Glomerular visceral epithelial cell (primary cell): Measurements from ENCODE around the gene HSPA8.
A peak's percentile ranks its signal among the peaks of the same experiment; 100 is the strongest.

Experiments used
- DNase-seq: peaks from one replicate; pipeline ENCODE4 v3.0.0-alpha.2; 2016; ENCODE audit errors: extremely low spot score

Gene HSPA8

GRCh38 chr11:123047266-123047946 is 14.5 kb downstream of the HSPA8 start:
- no peak for DNase-seq

- DNase-seq, result no peak
These were observed 15.3 kb downstream of the HSPA8 start for GRCh38 chr11:123046473-123047259.

- DNase-seq, result no peak
These were observed 16.8 kb downstream of the HSPA8 start for GRCh38 chr11:123045101-123045500.

GRCh38 chr11:123041185-123041584 is 20.8 kb downstream of the HSPA8 start:
- no peak for DNase-seq

GRCh38 chr11:123040111-123040432 is 21.9 kb downstream of the HSPA8 start:
- DNase-seq, result no peak

GRCh38 chr11:123035831-123036230 is 26.1 kb downstream of the HSPA8 start:
- DNase-seq, result no peak

- DNase-seq, result no peak
These were observed 27.3 kb downstream of the HSPA8 start for GRCh38 chr11:123034597-123034996.

- DNase-seq, result peak; percentile 17
These were observed 28.0 kb downstream of the HSPA8 start for GRCh38 chr11:123033895-123034294.

GRCh38 chr11:123030517-123030916 is 31.4 kb downstream of the HSPA8 start:
- no peak for DNase-seq

GRCh38 chr11:123020968-123021367 is 41.0 kb downstream of the HSPA8 start:
- DNase-seq, result peak; percentile 27

- DNase-seq, result no peak
These were observed 43.2 kb downstream of the HSPA8 start for GRCh38 chr11:123018702-123019101.

- no peak for DNase-seq
These were observed 50.4 kb downstream of the HSPA8 start for GRCh38 chr11:123011510-123011909.
